Activated T-cell treated with anti-CD3 and anti-CD28 coated beads for 48 hours (primary cell): ENCODE measurements around the gene AXIN1.
"Not testable (repeated sequence)": the region's sequence is repeated elsewhere in the genome, so short reads cannot be mapped to it uniquely, and the experiment has no call there.

Experiments
- DNase-seq: peaks from one replicate; pipeline ENCODE4 v3.0.0-alpha.2; 2020; ENCODE audit warnings: low read depth

The AXIN1 gene

GRCh38 chr16:354291-354881, 1.9 kb upstream of the AXIN1 start:
- no peak for DNase-seq

DNA sequence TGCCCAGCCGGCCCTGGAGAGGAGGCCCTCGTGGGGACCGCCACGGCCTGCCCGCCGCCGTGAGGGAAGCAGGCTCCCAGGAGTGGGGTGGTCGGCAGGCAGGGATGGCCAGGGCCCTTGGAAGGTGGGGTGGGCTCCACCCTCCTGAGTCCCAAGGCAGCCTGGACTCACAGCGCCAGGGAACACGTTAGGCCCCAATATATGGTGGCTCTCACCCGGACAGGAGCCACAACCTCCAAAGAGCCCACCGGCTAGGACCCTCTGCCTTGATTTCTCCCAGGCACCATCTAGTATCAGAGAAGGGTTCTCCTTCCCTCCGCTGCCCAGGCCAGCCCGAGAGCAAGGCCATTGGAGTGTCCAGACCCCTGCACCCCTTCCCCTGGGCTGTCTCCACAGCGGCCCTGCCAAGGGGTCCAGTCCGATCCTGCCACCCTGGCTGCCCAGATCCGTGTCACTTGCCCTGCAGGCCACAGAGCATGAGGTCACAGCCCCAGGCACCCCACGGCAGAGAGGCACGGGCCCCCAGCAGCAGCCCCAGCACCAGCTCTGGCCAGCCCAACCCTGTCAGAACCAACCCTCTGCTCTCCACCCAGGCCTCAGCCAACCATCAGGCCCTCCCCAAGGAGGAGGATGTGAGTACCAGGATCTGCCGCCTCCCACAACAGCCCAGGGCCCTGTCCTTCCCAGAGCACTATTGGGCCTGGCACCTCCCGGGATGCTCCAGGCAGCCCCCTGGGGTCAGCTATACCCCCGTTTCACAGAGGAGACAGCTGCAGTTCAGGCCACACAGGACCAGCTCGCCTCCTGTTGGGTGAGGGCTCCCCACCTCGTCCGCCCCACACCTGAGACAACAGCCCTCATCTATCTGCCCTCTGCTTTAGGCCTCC, 1.1 kb upstream of the AXIN1 start:
- DNase-seq, result no peak

DNA sequence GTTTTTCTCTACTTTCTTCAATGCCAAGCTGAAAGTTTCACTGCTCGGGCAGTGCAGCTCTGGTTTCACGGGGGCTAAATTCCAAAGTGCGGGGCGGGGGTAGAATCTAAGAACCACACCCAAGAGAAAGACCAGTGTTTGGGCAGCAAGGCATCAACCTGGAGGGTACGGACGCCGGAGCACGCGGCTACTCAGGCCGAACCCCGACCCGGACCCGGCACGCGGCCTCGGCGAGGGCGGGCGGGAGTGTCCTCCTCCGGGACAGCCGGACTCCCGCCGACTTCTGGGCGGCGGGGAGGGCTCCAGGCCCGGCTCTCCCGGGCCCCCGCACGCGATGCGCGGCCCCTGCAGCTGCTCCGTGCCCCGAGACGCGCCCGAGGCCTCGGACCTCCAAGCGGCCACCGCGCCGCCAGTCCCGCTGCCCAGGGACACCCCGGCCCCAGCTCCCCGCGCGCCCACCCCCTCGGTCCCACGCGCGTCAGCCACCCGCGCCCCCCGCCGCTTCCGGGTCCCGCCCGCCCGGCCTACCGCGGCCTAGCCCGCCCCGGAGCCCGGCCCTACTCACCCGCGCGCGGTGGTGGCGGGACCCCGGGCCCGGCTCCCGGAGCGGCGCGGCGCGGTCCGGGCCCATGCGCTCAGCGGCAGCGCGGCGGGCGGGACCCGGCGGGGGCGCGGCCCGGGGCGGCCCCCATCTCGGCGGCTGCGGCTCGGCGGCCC, 561 bp downstream of the AXIN1 start:
- no peak for DNase-seq

GRCh38 chr16:350203-350602, 2.3 kb downstream of the AXIN1 start:
- DNase-seq, result no peak

DNA sequence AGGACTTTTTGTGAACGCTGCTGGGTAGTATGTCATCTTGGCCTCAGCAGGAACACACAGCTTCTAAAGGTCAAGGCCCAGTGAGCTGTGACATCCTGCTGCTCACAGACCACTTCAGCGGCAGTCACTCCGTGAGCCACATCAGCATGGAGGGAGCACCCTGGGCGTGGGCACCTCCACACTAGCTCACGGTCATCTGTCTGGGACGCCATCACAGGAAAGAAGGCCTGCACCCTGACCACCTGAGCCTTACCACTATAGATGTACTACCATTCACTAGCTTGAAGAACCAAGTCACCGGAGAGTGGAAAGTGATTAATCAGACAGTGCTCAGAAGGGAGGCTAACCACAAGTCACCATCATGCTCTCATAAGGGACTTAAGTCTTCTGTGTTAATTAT, 3.3 kb downstream of the AXIN1 start:
- no peak for DNase-seq

DNA sequence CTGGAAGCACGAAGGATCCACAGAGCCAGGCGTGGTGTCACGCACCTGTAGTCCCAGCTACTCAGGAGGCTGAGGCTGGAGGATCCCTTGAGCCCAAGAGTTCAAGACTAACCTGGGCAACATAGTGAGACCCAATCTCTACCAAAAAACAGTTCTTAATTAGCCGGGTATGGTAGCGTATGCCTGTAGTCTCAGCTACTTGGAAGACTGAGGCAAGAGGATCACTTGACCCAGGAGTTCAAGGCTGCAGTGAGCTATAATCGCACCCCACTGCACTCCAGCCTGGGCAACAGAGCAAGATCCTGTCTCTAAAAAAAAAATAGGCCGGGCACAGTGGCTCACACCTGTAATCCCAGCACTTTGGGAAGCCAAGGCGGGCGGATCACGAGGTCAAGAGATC, 4.0 kb downstream of the AXIN1 start:
- DNase-seq, result not testable (repeated sequence)

- no peak for DNase-seq
Observed at GRCh38 chr16:347203-347602, 5.3 kb downstream of the AXIN1 start.

DNA sequence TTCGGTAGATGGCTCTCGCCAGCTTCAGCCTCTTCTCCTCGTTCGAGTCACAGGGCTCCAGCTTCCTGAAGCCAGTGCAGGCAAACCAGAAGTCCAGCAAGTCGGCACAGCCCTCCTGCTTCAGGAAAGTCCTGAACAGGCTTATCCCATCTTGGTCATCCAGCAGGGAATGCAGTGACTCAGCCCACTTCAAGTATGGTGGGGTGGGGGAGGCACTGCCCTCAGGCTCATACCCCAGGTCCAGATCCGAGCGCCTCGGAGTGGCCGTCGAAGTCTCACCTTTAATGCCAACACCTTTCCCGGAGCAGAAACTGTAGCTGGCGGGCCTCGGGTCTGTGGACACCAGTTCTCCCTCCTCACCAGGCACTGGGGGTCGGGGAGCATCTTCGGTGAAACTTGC, 5.9 kb downstream of the AXIN1 start:
- no peak for DNase-seq

DNA sequence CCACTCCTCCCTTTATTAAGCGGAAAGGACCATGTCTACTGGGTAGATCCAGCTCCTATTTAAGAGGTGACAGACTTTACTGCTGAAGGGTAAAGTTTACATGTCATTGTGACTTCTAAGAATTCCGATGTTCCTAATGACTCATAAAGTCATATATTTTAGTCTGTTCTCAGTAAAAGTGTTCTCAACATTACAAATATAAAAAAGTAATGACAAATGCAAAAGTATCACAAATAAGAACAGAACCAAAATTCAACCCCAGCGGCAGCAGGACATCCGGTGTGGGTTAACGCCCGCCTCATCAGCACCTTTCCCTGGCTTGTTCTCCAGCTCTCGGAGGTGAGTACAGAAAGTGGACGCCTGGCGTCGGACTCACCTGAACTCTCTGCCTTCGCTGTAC, 6.8 kb downstream of the AXIN1 start:
- DNase-seq, result no peak

- no peak for DNase-seq
Observed at GRCh38 chr16:342455-343213, 9.9 kb downstream of the AXIN1 start.

DNA sequence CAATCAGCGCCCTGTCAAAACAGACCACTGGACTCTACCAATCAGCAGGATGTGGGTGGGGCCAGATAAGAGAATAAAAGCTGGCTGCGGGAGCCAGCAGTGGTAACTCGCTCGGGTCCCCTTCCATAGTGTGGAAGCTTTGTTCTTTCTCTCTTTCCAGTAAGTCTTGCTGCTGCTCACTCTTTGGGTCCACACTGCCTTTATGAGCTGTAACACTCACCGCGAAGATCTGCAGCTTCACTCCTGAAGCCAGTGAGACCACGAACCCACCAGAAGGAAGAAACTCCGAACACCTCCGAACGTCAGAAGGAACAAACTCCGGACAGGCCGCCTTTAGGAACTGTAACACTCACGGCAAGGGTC, 10.6 kb downstream of the AXIN1 start:
- not testable (repeated sequence) for DNase-seq

DNA sequence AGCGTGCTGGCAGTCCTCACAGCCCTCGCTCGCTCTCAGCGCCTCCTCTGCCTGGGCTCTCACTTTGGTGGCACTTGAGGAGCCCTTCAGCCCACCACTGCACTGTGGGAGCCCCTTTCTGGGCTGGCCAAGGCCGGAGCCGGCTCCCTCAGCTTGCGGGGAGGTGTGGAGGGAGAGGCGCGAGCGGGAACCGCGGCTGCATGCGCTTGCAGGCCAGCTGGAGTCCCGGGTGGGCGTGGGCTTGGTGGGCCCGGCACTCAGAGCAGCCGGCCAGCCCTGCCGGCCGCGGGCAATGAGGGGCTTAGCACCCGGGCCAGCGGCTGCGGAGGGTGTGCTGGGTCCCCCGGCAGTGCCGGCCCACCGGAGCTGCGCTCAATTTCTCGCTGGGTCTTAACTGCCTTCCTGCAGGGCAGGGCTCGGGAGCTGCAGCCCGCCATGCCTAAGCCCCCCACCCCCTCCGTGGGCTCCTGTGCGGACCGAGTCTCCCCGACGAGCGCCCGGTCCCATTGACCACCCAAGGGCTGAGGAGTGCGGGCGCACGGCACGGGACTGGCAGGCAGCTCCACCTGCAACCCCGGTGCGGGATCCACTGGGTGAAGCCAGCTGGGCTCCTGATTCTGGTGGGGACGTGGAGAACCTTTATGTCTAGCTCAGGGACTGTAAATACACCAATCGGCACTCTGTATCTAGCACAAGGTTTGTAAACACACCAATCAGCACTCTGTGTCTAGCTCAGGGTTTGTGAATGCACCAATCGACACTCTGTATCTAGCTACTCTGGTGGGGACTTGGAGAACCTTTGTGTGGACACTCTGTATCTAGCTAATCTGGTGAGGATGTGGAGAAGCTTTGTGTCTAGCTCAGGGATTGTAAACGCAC, 11.2 kb downstream of the AXIN1 start:
- not testable (repeated sequence) for DNase-seq

DNA sequence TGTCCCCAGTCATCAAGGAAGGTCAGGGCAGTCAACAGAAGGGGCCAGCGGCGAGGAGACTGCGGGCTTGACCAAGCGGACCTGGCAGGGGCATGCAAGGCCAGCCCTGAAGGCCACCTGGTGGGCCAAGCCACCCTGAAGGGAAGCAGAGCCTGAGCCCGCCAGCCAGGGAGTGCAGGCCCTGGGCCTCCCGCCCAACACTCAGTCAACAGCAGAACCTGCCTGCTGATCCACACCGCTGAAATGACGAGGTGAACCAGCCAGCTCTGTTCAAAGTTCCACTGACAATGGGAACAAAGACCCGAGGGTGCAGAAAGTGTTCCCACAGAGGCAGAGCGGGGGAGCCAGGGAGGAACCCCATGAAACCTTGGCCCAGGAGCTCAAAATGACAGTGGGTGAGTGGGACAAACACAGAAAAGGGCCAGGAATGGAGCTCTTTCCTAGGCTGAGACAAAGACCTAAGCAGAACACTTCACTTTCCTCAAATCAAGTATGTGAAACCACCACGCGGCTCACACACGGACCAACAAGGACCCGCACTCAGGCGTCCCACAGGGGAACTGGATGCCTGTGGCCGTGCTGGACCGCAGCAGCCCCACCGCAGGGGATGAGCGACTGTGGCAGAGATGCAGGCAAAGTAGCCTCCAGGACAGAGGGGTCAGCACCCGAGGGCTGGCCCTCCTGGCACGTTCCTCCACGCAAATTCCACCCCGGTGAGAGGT, 12.0 kb downstream of the AXIN1 start:
- DNase-seq, result no peak

DNA sequence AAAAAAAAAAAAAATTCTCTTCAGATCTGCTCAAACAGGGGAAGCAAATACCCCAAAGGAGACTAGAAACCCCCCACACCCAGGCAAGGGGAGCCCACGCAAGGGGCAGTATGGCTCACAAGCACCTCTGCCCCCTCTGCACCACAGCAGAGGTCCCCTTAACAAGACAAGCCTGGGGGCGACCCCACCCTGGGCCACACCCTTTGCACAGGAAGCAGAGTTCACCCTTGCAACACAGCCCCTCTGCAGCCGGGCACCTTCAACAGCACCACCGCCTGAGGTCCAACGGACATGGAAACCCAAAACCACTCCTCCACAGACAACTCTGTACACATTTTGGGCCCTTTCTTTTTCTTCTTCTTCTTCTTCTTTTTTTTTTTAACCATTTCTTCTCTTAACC, 12.8 kb downstream of the AXIN1 start:
- no peak for DNase-seq

DNA sequence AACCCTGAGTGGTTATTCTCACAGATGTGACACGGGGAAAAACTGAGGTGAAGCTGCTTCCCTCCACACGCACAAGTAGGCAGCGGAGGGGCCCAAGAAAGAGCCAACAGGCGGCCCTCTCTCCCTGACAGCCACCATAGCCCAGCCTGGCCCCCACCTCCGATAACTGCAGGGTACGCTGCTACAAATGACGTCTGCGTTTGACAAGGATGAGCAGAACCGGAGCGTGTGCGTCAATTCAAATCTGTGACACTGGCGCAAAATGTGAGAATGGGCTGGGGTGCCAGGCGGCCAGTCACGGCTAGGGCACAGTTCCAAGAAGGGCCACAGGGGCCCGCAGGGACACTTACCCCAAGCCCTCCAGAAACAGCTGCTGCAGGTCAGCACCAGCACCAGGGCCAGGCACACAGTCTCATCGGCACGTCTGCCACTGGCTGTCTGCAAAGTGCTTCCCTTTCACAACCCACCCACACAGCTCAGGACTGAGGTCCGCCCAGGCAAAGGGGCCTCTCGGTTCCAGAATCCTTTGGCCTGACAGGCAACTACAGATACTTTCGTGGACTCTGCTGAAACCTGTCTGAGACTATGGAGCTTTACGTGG, 14.4 kb downstream of the AXIN1 start:
- DNase-seq, result no peak

- DNase-seq, result no peak
Observed at GRCh38 chr16:337437-337836, 15.1 kb downstream of the AXIN1 start.

GRCh38 chr16:336269-336668, 16.3 kb downstream of the AXIN1 start:
- no peak for DNase-seq

DNA sequence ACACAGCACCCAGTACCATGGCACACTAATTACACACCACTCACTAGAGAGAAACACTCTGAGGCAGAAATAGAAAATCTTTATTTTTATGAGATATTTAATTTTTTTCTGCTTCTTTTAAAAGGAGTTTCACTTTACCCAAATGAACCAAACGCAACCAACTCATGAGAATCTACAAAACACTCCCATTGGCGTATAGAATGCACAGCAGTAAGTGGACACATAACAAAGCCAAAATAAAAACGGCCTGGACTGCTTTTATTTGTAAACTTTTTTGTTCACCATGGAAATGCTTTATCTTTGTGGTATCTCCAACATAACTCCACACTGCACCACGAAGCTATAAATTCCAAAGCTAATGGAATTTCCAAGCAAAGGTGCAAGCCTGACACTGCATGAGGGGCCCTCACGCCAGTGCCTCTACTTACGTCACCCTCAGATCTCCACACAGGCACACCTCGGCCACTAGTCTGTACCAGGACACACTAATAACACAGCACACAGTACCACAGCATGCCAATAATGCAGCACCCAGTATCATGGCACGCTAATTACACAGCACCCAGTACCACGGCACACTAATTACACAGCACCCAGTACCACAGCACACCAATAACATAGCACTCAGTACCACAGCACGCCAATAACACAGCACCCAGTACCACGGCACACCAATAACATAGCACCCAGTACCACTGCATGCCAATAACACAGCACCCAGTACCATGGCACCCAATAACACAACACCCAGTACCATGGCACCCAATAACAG, 17.5 kb downstream of the AXIN1 start:
- not testable (repeated sequence) for DNase-seq

GRCh38 chr16:334164-334832, 18.2 kb downstream of the AXIN1 start:
- DNase-seq, result not testable (repeated sequence)
